GM12878 (cell line): ENCODE measurements around the gene CXorf65. TPM values are rescaled to one million over a fixed set of nuclear protein-coding genes. Genes with fewer than 3 reads are reported as not detected.
A peak's percentile ranks its signal among the peaks of the same experiment; 100 is the strongest.

Source experiments
- ATF2 ChIP-seq: IDR thresholded peaks from 2 replicates; pipeline ENCODE4 v1.6.1; 2012; ENCODE audit warnings: low read length, inconsistent platforms
- CBX5 ChIP-seq: sonication (generic); IDR thresholded peaks from 2 replicates; pipeline ENCODE4 v1.6.1; 2016; ENCODE audit warnings: low read depth, moderate library complexity, mild to moderate bottlenecking, inconsistent platforms
- CTCF ChIP-seq, 3 experiments: IDR thresholded peaks in 2 of 3; conservative IDR thresholded peaks in 1 of 3; 2 replicates each; pipeline ENCODE4 v1.5.1; 2011; ENCODE audit warnings: low read depth in 3 of 3, low read length in 3 of 3, mild to moderate bottlenecking in 3 of 3, control low read depth in 2 of 3, moderate library complexity in 2 of 3, inconsistent platforms in 1 of 3, mixed read lengths in 1 of 3; ENCODE audit not compliant: control insufficient read depth in 2 of 3, insufficient read depth in 1 of 3; ENCODE audit errors: extremely low read depth in 1 of 3
- GABPA ChIP-seq: IDR thresholded peaks from 2 replicates; pipeline ENCODE4 v1.6.1; 2014; ENCODE audit warnings: antibody characterized with exemption, low read depth, mild to moderate bottlenecking, inconsistent platforms
- HCFC1 ChIP-seq: fragments of 150-350 bp; IDR thresholded peaks from 2 replicates; pipeline ENCODE4 v1.6.1; 2014; ENCODE audit warnings: low read length
- IKZF2 ChIP-seq, 2 experiments: fragments of 450-650 bp; IDR thresholded peaks; 2 replicates each; pipeline ENCODE4 v1.6.1; 2017; ENCODE audit warnings: mild to moderate bottlenecking in 2 of 2, moderate library complexity in 2 of 2
- IRF5 ChIP-seq: fragments of 450-650 bp; IDR thresholded peaks from 2 replicates; pipeline ENCODE4 v1.6.1; 2017; ENCODE audit warnings: borderline replicate concordance
- MXI1 ChIP-seq: fragments of 150-350 bp; IDR thresholded peaks from 2 replicates; pipeline ENCODE4 v1.6.1; 2011; ENCODE audit warnings: low read depth, mild to moderate bottlenecking, inconsistent platforms, low read length, improper control_type of control experiment
- PRDM15 ChIP-seq: fragments of 450-650 bp; formaldehyde crosslinking; IDR thresholded peaks from 2 replicates; pipeline ENCODE4 v1.4.0; 2020; ENCODE audit warnings: mild to moderate bottlenecking, moderate library complexity
- SMARCA5 ChIP-seq: fragments of 450-650 bp; IDR thresholded peaks from 2 replicates; pipeline ENCODE4 v1.6.1; 2017; ENCODE audit warnings: mild to moderate bottlenecking
- SMC3 ChIP-seq: IDR thresholded peaks from 2 replicates; pipeline ENCODE4 v1.6.1; 2011; ENCODE audit warnings: low read length, improper control_type of control experiment, borderline replicate concordance
- SPI1 ChIP-seq: IDR thresholded peaks from 2 replicates; pipeline ENCODE4 v1.6.1; 2011; ENCODE audit warnings: low read depth, mild to moderate bottlenecking, low read length, moderate library complexity, borderline replicate concordance; ENCODE audit not compliant: insufficient read depth
- STAT1 ChIP-seq: fragments of 450-650 bp; conservative IDR thresholded peaks from 2 replicates; pipeline ENCODE4 v1.6.1; 2014; ENCODE audit warnings: antibody characterized with exemption, mild to moderate bottlenecking
- TCF7 ChIP-seq: IDR thresholded peaks from 2 replicates; pipeline ENCODE4 v1.6.1; 2014; ENCODE audit warnings: antibody characterized with exemption, borderline replicate concordance
- ZNF217 ChIP-seq: fragments of 450-650 bp; IDR thresholded peaks from 2 replicates; pipeline ENCODE4 v1.6.1; 2017; ENCODE audit warnings: antibody characterized with exemption, mild to moderate bottlenecking
- ZSCAN29 ChIP-seq: fragments of 450-650 bp; IDR thresholded peaks from 2 replicates; pipeline ENCODE4 v1.6.1; 2017; ENCODE audit warnings: mild to moderate bottlenecking, moderate library complexity
- polyA plus RNA-seq, 11 experiments: library from polyadenylated mRNA; depleted of rRNA in 4 of 11; unstranded in 6 of 11; stranded (reverse) in 5 of 11; fragments of >200 nt; fragmentation: Nextera tagmentation in 4 of 11; fragmentation: Illumina TruSeq in 1 of 11; extraction: Ambion mirVana in 4 of 11; extraction: Trizol in 1 of 11; gene quantifications; 1 replicate in 1 of 11; 2 replicates in 10 of 11; pipeline versions ENCODE4 v1.2.1 to v1.2.3, GENCODE V29; 2011 to 2016; ENCODE audit warnings: inconsistent platforms in 2 of 11, missing spikeins in 2 of 11, low read depth in 1 of 11
- total RNA-seq, 4 experiments: library from RNA; depleted of rRNA in 3 of 4; stranded (reverse); fragments of >200 nt in 3 of 4; fragmentation: Illumina TruSeq in 1 of 4; extraction: Trizol in 1 of 4; gene quantifications; 2 replicates each; pipeline versions ENCODE4 v1.2.1 to v1.2.3, GENCODE V29; 2013 to 2021
- TF ChIP-seq, protein P1 (sequence below): fragments of 150-350 bp; IDR thresholded peaks from 2 replicates; pipeline ENCODE4 v1.6.1; 2014; ENCODE audit warnings: mild to moderate bottlenecking, low read depth, low read length
- TF ChIP-seq, protein P2 (sequence below): fragments of 450-650 bp; conservative IDR thresholded peaks from 2 replicates; pipeline ENCODE4 v1.6.1; 2017; ENCODE audit warnings: mild to moderate bottlenecking, moderate library complexity

Gene CXorf65
- total and polyA plus RNA-seq, 10 of the 15 experiments (the other 5 are each of a cell fraction or from before 2014, with no cell fraction given): 0.82 to 4.8 (median 2.3) TPM

GRCh38 chrX:71098302-71098701, 8.2 kb downstream of the CXorf65 start (continued):
- TF ChIP-seq PRDM15 (CRISPR knock-in tag) (no peak), STAT1 (no peak), ZSCAN29 (no peak), IRF5 (no peak), TCF7 (no peak), SMARCA5 (0 out of 2 replicates have a peak, but pooled peaks have one; percentile 22), SPI1 (peak; percentile 19; the same call in 1 of the 2 replicates), HCFC1 (no peak), GABPA (no peak), SMC3 (peak; percentile 85), ATF2 (no peak), ZNF217 (no peak), CBX5 (no peak), CTCF (IDR thresholded peaks at IDR 0.05 in 2 of 3, conservative IDR thresholded peaks at IDR 0.05 in 1 of 3; ENCODE audit: control insufficient read depth in 2 of 3, extremely low read depth in 1 of 3, insufficient read depth in 1 of 3, low read depth in 3 of 3, low read length in 3 of 3) (peak; percentile 53 to 81 (median 65); a peak in 5 of 6 replicates), MXI1 (no peak), IKZF2 (IDR thresholded peaks at IDR 0.05) (no peak)
- TF ChIP-seq, protein P1, sequence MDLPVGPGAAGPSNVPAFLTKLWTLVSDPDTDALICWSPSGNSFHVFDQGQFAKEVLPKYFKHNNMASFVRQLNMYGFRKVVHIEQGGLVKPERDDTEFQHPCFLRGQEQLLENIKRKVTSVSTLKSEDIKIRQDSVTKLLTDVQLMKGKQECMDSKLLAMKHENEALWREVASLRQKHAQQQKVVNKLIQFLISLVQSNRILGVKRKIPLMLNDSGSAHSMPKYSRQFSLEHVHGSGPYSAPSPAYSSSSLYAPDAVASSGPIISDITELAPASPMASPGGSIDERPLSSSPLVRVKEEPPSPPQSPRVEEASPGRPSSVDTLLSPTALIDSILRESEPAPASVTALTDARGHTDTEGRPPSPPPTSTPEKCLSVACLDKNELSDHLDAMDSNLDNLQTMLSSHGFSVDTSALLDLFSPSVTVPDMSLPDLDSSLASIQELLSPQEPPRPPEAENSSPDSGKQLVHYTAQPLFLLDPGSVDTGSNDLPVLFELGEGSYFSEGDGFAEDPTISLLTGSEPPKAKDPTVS: no peak
- TF ChIP-seq, protein P2, sequence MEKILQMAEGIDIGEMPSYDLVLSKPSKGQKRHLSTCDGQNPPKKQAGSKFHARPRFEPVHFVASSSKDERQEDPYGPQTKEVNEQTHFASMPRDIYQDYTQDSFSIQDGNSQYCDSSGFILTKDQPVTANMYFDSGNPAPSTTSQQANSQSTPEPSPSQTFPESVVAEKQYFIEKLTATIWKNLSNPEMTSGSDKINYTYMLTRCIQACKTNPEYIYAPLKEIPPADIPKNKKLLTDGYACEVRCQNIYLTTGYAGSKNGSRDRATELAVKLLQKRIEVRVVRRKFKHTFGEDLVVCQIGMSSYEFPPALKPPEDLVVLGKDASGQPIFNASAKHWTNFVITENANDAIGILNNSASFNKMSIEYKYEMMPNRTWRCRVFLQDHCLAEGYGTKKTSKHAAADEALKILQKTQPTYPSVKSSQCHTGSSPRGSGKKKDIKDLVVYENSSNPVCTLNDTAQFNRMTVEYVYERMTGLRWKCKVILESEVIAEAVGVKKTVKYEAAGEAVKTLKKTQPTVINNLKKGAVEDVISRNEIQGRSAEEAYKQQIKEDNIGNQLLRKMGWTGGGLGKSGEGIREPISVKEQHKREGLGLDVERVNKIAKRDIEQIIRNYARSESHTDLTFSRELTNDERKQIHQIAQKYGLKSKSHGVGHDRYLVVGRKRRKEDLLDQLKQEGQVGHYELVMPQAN: no peak
